Subcutaneous abdominal adipose tissue (tissue), 5 donors: ENCODE results near the gene SCYL1.
A peak's percentile ranks its signal among the peaks of the same experiment; 100 is the strongest.
"Not testable (repeated sequence)": the region's sequence is repeated elsewhere in the genome, so short reads cannot be mapped to it uniquely, and the experiment has no call there.

Experiments used
- H3K27ac ChIP-seq: one replicate; pipeline ENCODE4 v1.7.0; 2013; ENCODE audit warnings: low read depth, mild to moderate bottlenecking, inconsistent platforms, low read length, moderate library complexity
- H3K27me3 ChIP-seq, 5 donors: one replicate each; pipeline ENCODE4 v1.7.0; 2013; ENCODE audit warnings: low read length in 5 of 5, inconsistent platforms in 1 of 5; ENCODE audit not compliant: control insufficient read depth in 5 of 5, insufficient read depth in 4 of 5
- H3K36me3 ChIP-seq, 5 donors: one replicate each; pipeline ENCODE4 v1.7.0; 2013; ENCODE audit warnings: low read length in 5 of 5; ENCODE audit not compliant: control insufficient read depth in 5 of 5, insufficient read depth in 5 of 5
- H3K4me1 ChIP-seq, 5 donors: one replicate each; pipeline ENCODE4 v1.7.0; 2013; ENCODE audit warnings: low read length in 5 of 5, mild to moderate bottlenecking in 3 of 5, moderate library complexity in 1 of 5; ENCODE audit not compliant: control insufficient read depth in 5 of 5, insufficient read depth in 5 of 5
- H3K4me3 ChIP-seq, 5 donors: one replicate each; pipeline ENCODE4 v1.7.0; 2013; ENCODE audit warnings: low read length in 5 of 5, low read depth in 1 of 5
- H3K9ac ChIP-seq, 5 donors: one replicate each; pipeline ENCODE4 v1.7.0; 2013; ENCODE audit warnings: low read length in 5 of 5, mild to moderate bottlenecking in 4 of 5, moderate library complexity in 3 of 5
- H3K9me3 ChIP-seq, 5 donors: one replicate each; pipeline ENCODE4 v1.7.0; 2013; ENCODE audit warnings: low read length in 5 of 5; ENCODE audit not compliant: control insufficient read depth in 5 of 5
- donor health status: healthy.
- donor health status: healthy.
- donor health status: healthy.
- donor health status: healthy.
- donor health status: healthy.

Gene SCYL1

DNA sequence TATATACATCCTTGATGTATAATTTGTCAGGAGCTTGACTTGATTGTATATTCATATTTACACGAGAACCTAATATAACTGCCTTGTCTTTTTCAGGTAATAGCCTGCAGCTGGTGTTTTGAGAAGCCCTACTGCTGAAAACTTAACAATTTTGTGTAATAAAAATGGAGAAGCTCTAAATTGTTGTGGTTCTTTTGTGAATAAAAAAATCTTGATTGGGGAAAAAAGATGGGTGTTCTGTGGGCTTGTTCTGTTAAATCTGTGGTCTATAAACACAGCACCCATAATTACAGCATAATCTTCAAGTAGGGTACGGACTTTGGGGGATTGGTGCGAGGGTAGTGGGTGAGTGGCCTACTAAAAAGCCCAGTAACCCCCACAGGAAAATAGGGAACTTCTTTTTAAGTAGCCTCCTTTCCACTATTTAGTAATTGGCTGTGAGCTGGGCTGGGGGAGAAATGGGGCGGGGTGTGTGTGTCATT lies 18.6 kb upstream of the SCYL1 start:
- Histone ChIP-seq H3K27me3 (no peaks in the 10 kb centered on the region), H3K36me3 (peaks cover 42 to 55% (median 49%) of the 10 kb centered on the region in 5 donors), H3K9ac (peak overlapping the region in 4 of 5 donors; percentile 26 to 100 (median 100)), H3K4me1 (peaks cover 5 to 58% (median 41%) of the 10 kb centered on the region in 5 donors), H3K4me3 (peak overlapping the region; percentile 82 to 100 (median 100)), H3K27ac (peak overlapping the region; percentile 99), H3K9me3 (no peaks in the 10 kb centered on the region)

DNA sequence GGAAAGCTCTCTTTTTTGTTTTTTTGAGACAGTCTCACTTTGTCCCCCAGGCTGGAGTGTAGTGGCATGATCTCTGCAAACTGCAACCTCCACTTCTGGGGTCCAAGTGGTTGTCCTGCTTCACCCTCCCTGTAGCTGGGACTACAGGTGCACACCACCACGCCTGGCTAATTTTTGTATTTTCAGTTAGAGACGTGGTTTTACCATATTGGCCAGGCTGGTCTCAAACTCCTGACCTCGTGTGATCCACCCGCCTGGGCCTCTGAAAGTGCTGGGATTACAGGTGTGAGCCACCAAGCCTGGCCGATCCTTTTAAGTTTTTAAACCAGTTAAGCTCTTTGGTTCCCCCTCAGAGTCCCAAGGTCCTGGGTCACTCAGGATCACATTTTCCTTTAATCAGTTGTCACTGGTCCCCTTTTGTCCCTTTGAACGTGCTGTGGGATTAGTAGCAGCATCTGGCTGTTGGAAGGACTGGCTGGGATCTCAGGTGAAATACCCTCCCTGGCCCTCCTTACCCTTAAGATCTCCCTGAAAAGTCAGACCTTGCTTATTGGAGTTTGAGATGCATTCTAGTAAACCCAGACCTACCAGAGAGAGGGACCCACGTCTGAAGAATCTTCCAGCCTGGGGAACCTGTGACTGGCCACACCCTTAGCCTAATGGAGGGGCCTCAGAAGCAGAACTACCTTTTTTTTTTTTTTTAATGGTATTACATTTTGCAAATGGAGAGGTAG lies 17.9 kb upstream of the SCYL1 start:
- Histone ChIP-seq H3K27ac (peak overlapping the region; percentile 99), H3K4me3 (peak overlapping the region; percentile 37 to 100 (median 98)), H3K27me3 (no peaks in the 10 kb centered on the region), H3K36me3 (peaks cover 38 to 49% (median 43%) of the 10 kb centered on the region in 5 donors), H3K4me1 (peaks cover 5 to 57% (median 41%) of the 10 kb centered on the region in 5 donors), H3K9me3 (no peaks in the 10 kb centered on the region), H3K9ac (peak overlapping the region in 4 of 5 donors; percentile 21 to 100 (median 48))

DNA sequence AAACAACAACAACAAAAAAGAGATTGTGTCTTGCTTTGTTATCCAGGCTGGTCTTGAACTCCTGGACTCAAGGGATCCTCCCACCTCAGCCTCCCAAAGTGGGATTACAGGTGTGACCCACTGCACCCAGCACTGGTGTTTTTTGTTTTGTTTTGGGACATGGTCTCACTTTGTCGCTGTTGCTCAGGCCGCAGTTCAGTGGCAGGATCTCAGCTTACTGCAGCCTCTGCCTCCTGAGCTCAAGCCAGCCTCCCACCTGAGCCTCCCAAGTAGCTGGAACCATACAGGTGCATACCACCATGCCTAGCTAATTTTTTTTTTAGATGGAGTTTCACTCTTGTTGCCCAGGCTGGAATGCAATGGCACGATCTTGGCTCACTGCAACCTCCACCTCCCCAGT lies 12.6 kb upstream of the SCYL1 start:
- H3K36me3 ChIP-seq, H3K9me3 ChIP-seq, H3K4me3 ChIP-seq, H3K27me3 ChIP-seq, H3K27ac ChIP-seq, H3K9ac ChIP-seq: not testable (repeated sequence)
- peaks cover 0 to 10% (median 4%) of the 10 kb centered on the region in 5 donors for H3K4me1 ChIP-seq

DNA sequence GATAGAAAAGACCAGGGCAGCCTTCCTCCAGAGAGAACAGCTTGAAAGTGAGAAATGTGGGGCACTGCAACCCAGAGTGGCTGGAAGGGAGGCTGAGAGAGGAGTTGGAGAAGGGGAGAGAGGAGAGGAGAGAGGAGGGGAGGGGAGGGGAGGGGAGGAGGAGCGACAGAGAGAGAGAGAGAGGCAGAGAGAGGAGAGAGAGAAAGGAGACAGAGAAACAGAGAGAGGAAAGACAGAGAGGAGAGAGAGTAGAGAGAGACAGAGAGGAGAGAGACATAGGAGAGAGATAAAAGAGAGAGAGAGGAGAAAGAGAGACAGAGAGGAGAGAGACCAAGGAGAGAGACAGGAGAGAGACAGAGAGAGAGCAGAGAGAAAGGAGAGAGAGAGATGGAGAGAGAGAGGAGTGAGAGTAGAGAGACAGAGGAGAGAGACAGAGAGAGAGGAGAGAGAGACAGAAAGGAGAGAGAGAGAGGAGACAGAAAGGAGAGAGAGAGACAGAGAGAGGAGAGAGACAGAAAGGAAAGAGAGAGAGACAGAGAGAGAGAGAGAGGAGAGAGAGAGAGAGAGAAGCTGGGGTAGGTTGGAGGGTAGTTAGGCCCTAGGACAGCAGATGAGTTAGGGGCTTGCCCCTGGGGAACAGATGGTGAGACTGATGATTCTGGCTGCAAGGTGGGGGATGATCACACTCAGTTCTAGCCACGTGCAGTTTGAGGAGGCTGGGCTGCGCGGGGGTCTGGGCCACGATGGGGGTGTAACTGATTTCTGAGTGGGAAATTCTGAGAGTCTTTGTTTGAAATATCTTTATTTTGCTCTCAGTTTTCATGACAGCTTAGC lies 8.5 kb upstream of the SCYL1 start:
- no peaks in the 10 kb centered on the region for H3K36me3 ChIP-seq
- no peaks in the 10 kb centered on the region for H3K9me3 ChIP-seq
- H3K4me1 ChIP-seq, result no peaks in the 10 kb centered on the region
- H3K9ac ChIP-seq, result no peak overlapping the region
- H3K4me3 ChIP-seq, result no peak overlapping the region
- no peaks in the 10 kb centered on the region for H3K27me3 ChIP-seq
- H3K27ac ChIP-seq, result no peak overlapping the region

DNA sequence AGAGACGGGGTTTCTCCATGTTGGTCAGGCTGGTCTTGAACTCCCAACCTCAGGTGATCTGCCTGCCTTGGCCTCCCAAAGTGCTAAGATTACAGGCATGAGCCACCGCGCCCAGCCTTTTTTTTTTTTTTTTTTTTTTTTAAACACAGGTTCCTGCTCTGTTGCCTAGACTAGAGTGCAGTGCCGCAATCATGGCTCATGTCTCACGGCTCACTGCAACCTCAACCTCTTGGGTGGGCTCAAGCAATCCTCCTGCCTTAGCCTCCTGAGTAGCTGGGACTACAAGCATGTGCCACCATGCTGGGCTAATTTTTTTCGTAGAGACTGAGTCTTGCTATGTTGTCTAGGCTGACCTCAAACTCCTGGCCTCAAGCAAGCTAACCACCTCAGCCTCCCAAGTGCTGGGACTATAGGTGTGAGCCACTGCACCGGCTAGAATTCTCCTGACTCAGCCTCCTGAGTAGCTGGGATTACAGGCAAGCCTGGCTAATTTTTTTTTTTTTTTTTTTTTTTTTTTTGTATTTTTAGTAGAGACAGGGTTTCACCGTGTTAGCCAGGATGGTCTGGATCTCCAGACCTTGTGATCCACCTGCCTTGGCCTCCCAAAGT lies 5.8 kb upstream of the SCYL1 start:
- H3K27ac ChIP-seq, H3K4me3 ChIP-seq, H3K27me3 ChIP-seq, H3K9me3 ChIP-seq, H3K4me1 ChIP-seq, H3K36me3 ChIP-seq, H3K9ac ChIP-seq: not testable (repeated sequence)

DNA sequence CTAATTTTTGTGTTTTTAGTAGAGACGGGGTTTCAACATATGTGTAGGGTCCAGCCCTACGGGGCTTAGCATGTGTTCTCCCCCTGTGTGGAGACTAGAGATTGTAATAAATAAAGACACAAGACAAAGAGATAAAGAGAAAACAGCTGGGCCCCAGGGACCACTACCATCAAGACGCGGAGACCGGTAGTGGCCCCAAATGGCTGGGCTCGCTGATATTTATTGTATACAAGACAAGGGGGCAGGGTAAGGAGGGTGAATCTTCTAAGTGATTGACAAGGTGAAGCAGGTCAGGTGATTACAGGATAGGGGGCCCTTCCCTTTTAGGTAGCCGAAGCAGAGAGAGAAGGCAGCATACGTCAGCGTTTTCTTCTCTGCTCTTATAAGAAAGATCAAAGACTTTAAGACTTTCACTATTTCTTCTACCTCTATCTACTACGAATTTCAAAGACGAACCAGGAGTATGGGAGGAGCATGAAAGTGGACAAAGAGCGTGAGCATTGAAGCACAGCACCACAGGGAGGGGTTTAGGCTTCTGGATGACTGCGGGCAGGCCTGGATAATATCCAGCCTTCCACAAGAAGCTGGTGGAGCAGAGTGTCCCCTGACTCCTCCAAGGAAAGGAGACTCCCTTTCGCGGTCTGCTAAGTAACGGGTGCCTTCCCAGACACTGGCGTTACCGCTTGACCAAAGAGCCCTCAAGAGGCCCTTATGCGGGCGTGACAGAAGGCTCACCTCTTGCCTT lies 2.9 kb upstream of the SCYL1 start:
- H3K27ac ChIP-seq, H3K4me3 ChIP-seq, H3K27me3 ChIP-seq, H3K9ac ChIP-seq, H3K36me3 ChIP-seq, H3K9me3 ChIP-seq: not testable (repeated sequence)
- H3K4me1 ChIP-seq, result peaks cover 5 to 29% (median 23%) of the 10 kb centered on the region in 5 donors

DNA sequence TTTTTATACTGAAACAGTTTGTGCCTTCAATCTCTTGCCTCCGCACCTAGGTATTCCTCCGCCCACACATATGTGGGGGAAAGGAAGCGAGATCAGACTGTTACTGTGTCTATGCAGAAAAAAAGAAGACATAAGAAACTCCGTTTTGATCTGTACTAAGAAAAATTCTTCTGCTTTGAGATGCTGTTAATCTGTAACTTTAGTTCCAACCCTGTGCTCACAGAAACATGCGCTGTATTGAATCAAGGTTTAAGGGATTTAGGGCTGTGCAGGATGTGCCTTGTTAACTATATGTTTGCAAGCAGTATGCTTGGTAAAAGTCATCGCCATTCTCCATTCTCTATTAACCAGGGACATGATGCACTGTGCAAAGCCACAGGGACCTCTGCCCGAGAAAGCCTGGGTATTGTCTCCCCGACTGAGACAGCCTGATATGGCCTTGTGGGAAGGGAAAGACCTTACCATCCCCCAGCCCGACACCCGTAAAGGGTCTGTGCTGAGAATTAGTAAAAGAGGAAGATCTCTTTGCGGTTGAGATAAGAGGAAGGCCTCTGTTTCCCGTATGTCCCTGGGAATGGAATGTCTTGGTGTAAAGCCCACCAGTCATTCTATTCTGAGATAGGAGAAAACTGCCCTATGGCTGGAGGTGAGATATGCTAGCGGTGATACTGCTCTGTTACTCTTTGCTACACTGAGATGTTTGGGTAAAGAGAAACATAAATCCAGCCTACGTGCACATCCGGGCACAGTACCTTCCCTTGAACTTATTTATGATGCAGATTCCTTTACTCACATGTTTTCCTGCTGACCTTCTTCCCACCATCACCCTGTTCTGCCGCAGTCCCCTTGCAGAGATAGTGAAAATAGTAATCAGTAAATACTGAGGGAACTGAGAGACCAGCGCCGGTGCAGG lies 1.9 kb upstream of the SCYL1 start:
- not testable (repeated sequence) for H3K27ac ChIP-seq, H3K4me3 ChIP-seq, H3K9me3 ChIP-seq, H3K9ac ChIP-seq, H3K27me3 ChIP-seq
- Histone ChIP-seq H3K4me1 (peaks cover 5 to 29% (median 23%) of the 10 kb centered on the region in 5 donors), H3K36me3 (peaks cover 0 to 15% (median 10%) of the 10 kb centered on the region in 5 donors)

DNA sequence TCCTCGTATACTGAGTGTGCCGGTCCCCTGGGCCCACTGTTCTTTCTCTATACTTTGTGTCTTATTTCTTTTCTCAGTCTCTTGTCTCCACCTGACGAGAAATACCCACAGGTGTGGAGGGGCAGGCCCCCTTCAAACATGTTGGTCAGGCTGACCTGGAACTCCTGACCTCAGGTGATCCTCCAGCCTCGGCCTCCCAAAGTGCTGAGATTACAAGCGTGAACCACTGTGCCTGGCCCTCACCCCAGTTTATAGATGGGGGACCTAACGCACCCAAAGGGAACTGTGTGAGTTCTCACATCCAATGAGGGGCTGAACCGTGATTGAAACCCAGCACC lies 1.3 kb upstream of the SCYL1 start:
- H3K9me3 ChIP-seq, H3K4me3 ChIP-seq, H3K27me3 ChIP-seq, H3K9ac ChIP-seq, H3K27ac ChIP-seq: not testable (repeated sequence)
- peaks cover 5 to 29% (median 23%) of the 10 kb centered on the region in 5 donors for H3K4me1 ChIP-seq
- peaks cover 0 to 15% (median 13%) of the 10 kb centered on the region in 5 donors for H3K36me3 ChIP-seq
